Activated naive CD4-positive, alpha-beta T cell treated with Interleukin-2 at 50 U/mL for 16 hours (primary cell): Measurements from ENCODE around the gene DKC1.
"Not testable (repeated sequence)": the region's sequence is repeated elsewhere in the genome, so short reads cannot be mapped to it uniquely, and the experiment has no call there.

Experiments
- DNase-seq: peaks from one replicate; pipeline ENCODE4 v3.0.0-alpha.2; 2020

DKC1 gene

GRCh38 chrX:154795016-154795415 is 32.4 kb downstream of the DKC1 start:
- DNase-seq: no peak

GRCh38 chrX:154797006-154797405 is 34.3 kb downstream of the DKC1 start:
- no peak for DNase-seq

GRCh38 chrX:154799556-154800348 is 37.1 kb downstream of the DKC1 start:
- no peak for DNase-seq

GRCh38 chrX:154800478-154801210 is 38.0 kb downstream of the DKC1 start:
- no peak for DNase-seq

GRCh38 chrX:154802947-154803346 is 40.3 kb downstream of the DKC1 start:
- no peak for DNase-seq

GRCh38 chrX:154804261-154804956 is 41.7 kb downstream of the DKC1 start:
- no peak for DNase-seq

GRCh38 chrX:154804957-154805695 is 42.5 kb downstream of the DKC1 start, which contains the start of gene MPP1:
TSS of gene MPP1 (minus strand) at chrX:154805485. CDS start at chrX:154805373, 112 bp downstream.
- peak; percentile 70 for DNase-seq

GRCh38 chrX:154805696-154806091 is 43.0 kb downstream of the DKC1 start:
- no peak for DNase-seq

GRCh38 chrX:154806837-154807501 is 44.3 kb downstream of the DKC1 start:
- DNase-seq: no peak

- no peak for DNase-seq
These were observed 47.4 kb downstream of the DKC1 start for GRCh38 chrX:154809939-154810665.

GRCh38 chrX:154812341-154813101 is 49.9 kb downstream of the DKC1 start:
- DNase-seq: no peak

GRCh38 chrX:154813801-154814200 is 51.1 kb downstream of the DKC1 start:
- DNase-seq: no peak

GRCh38 chrX:154815274-154815818 is 52.7 kb downstream of the DKC1 start:
- DNase-seq: no peak

- DNase-seq: not testable (repeated sequence)
These were observed 53.7 kb downstream of the DKC1 start for GRCh38 chrX:154816326-154816898.

GRCh38 chrX:154817048-154817618 is 54.5 kb downstream of the DKC1 start:
- DNase-seq: not testable (repeated sequence)

- no peak for DNase-seq
These were observed 56.5 kb downstream of the DKC1 start for GRCh38 chrX:154818916-154819770.

- DNase-seq: no peak
These were observed 57.2 kb downstream of the DKC1 start for GRCh38 chrX:154819771-154820341.

- no peak for DNase-seq
These were observed 58.9 kb downstream of the DKC1 start for GRCh38 chrX:154821523-154821922.
